GM18520 (cell line): Measurements from ENCODE around the gene TLE2.
"Not testable (repeated sequence)": the region's sequence is repeated elsewhere in the genome, so short reads cannot be mapped to it uniquely, and the experiment has no call there.

Experiments used
- ATAC-seq: cut with Tn5 transposase; IDR thresholded peaks from one replicate; pipeline ENCODE4 v1.9.1; 2021; ENCODE audit not compliant: unreplicated experiment

Gene TLE2

GRCh38 chr19:3056417-3057088, 27.5 kb upstream of the TLE2 start:
- no peak for ATAC-seq

- ATAC-seq = no peak
Observed at GRCh38 chr19:3055741-3056416, 26.8 kb upstream of the TLE2 start.

- no peak for ATAC-seq
Observed at GRCh38 chr19:3054972-3055740, 26.1 kb upstream of the TLE2 start.

- ATAC-seq = no peak
Observed at GRCh38 chr19:3054265-3054971, 25.3 kb upstream of the TLE2 start.

- ATAC-seq = no peak
Observed at GRCh38 chr19:3053780-3054179, 24.7 kb upstream of the TLE2 start.

GRCh38 chr19:3053218-3053621, 24.1 kb upstream of the TLE2 start:
- no peak for ATAC-seq

- not testable (repeated sequence) for ATAC-seq
Observed at GRCh38 chr19:3050016-3050415, 20.9 kb upstream of the TLE2 start.

GRCh38 chr19:3049089-3049488, 20.0 kb upstream of the TLE2 start:
- ATAC-seq = no peak

GRCh38 chr19:3048190-3048533, 19.1 kb upstream of the TLE2 start:
- ATAC-seq = no peak

- no peak for ATAC-seq
Observed at GRCh38 chr19:3047496-3048189, 18.6 kb upstream of the TLE2 start.

- ATAC-seq = no peak
Observed at GRCh38 chr19:3046698-3047495, 17.8 kb upstream of the TLE2 start.

- ATAC-seq = no peak
Observed at GRCh38 chr19:3045885-3046697, 17.0 kb upstream of the TLE2 start.

GRCh38 chr19:3045191-3045590, 16.1 kb upstream of the TLE2 start:
- no peak for ATAC-seq

- no peak for ATAC-seq
Observed at GRCh38 chr19:3042621-3043267, 13.7 kb upstream of the TLE2 start.

GRCh38 chr19:3041761-3042620, 12.9 kb upstream of the TLE2 start:
- no peak for ATAC-seq

- ATAC-seq = no peak
Observed at GRCh38 chr19:3041327-3041726, 12.2 kb upstream of the TLE2 start.

- ATAC-seq = no peak
Observed at GRCh38 chr19:3039641-3040077, 10.6 kb upstream of the TLE2 start.

GRCh38 chr19:3039125-3039524, 10.0 kb upstream of the TLE2 start:
- ATAC-seq = no peak
